Keratinocyte (primary cell): ENCODE data around the gene RNPS1.

ENCODE experiments used
- EZH2 ChIP-seq: IDR thresholded peaks from one replicate; pipeline ENCODE4 v1.6.1; 2012; ENCODE audit warnings: inconsistent platforms, mild to moderate bottlenecking, low read length, moderate library complexity
- TF ChIP-seq, protein P1 (sequence below), 3 experiments: IDR thresholded peaks in 1 of 3; conservative IDR thresholded peaks in 1 of 3; optimal IDR thresholded peaks in 1 of 3; 2 replicates in 2 of 3; 3 replicates in 1 of 3; pipeline versions ENCODE3 to v1.5.1; 2011; ENCODE audit warnings: low read length in 3 of 3, mild to moderate bottlenecking in 3 of 3, moderate library complexity in 2 of 3, control low read depth in 1 of 3, inconsistent platforms in 1 of 3; ENCODE audit not compliant: insufficient read depth in 2 of 3; ENCODE audit errors: extremely low read depth in 1 of 3

DNA sequence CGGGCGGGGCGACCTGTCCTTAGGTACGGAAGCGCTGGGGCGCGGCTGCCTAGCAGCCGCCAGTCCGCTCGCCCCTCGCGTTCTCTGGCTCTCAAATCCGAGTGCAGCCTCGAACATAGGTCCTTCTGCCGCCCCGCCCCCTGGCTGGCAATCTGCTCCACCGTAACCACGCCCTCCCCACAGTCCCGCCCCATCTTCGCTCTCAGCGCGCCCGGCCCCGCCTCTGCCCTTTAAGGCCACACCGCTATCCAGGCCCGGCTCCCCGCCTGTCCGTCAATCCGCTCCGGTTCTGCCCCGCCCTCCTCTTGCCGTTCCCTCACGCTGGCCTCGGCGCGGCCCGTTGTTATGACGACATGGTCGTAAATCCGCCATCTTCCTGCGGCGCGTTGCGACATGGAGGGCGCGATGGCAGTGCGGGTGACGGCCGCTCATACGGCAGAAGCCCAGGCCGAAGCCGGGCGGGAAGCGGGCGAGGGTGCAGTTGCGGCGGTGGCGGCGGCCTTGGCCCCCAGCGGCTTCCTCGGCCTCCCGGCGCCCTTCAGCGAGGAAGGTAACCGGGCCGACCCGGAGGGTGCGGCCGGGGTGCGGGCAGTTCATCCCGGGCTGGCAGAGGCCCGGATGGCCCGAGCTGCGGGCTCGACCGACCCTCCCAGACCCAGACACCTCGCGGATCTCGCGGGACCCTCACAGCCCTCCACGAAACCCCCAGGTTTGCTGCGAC lies 44.5 kb downstream of the RNPS1 start, which contains the start of gene E4F1:
- TF ChIP-seq, protein P1, sequence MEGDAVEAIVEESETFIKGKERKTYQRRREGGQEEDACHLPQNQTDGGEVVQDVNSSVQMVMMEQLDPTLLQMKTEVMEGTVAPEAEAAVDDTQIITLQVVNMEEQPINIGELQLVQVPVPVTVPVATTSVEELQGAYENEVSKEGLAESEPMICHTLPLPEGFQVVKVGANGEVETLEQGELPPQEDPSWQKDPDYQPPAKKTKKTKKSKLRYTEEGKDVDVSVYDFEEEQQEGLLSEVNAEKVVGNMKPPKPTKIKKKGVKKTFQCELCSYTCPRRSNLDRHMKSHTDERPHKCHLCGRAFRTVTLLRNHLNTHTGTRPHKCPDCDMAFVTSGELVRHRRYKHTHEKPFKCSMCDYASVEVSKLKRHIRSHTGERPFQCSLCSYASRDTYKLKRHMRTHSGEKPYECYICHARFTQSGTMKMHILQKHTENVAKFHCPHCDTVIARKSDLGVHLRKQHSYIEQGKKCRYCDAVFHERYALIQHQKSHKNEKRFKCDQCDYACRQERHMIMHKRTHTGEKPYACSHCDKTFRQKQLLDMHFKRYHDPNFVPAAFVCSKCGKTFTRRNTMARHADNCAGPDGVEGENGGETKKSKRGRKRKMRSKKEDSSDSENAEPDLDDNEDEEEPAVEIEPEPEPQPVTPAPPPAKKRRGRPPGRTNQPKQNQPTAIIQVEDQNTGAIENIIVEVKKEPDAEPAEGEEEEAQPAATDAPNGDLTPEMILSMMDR (optimal IDR thresholded peaks at IDR 0.05 in 1 of 3, IDR thresholded peaks at IDR 0.05 in 1 of 3, conservative IDR thresholded peaks at IDR 0.05 in 1 of 3; ENCODE audit: extremely low read depth in 1 of 3, insufficient read depth in 2 of 3, low read length in 3 of 3) = no peak
- TF ChIP-seq EZH2 = no peak
